ENCODE data around the gene AQR. TPM values are rescaled to one million over a fixed set of nuclear protein-coding genes. Genes with fewer than 3 reads are reported as not detected.
A peak's percentile ranks its signal among the peaks of the same experiment; 100 is the strongest.

The AQR gene
- total and polyA plus RNA-seq, 2 of the 8 experiments (the other 6 are each of a cell fraction or from before 2014, with no cell fraction given) = 34.5 to 57.6 TPM

DNA sequence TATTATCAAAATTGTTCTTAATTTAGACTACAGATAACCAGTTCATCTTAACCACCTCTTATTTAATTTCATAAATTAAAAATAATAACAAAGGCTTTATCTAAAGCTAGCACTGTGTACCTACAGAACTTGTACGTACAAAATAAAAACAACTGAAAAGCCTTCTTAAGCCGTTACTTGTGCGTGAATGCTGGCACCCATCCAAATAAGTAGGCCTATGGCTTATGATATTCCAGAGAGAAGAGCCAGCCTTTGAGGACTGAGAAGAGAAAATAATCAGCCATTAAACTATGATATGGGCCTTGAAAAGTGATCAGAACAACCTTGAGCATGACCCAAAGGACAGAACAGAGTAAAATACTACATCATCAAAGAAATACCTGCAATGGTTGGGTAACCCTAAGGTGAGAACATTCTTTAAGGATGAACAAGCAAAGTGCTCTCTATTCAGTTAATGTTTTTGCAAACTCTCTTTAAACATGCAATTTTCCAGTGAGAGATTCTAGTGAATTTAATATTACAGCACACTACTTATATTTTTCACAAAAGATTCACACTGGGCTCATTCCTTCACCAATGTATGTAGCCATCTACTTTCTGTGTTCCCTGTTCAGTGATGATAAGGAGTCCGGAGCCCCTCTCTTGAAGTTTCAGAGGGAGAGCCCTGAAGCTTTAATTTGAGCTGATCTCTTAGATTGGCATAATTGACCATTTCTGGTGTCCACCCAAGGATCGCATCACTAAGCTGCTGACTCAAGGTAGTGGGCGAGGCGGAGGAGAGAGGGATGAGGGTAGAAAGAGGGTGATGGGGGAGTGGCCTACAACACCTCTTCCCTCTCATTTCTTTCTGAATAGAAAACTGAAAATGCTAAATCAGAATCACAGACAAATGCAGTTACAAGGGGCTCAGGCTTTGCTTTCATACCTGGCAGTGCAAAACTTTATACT lies 166.5 kb downstream of the AQR start:
- H2BK20ac ChIP-seq (ENCODE audit: low read length) = no peak overlapping the region
- H2BK120ac ChIP-seq (replicated peaks; ENCODE audit: low read depth, low read length) = no peak overlapping the region
- 77% methylated on average over 7 of the region's 7 CpGs; no CpG with 5 or more reads in 1 of the 2 experiments for WGBS, 2 experiments (ENCODE audit: extremely low coverage in 1 of 2, insufficient coverage in 1 of 2, insufficient read length in 1 of 2, insufficient replicate concordance in 2 of 2, low coverage in 1 of 2, low lambda C conversion rate in 2 of 2, missing lambda C conversion rate in 1 of 2)
- H3K9ac ChIP-seq (replicated peaks in 1 of 4; ENCODE audit: extremely low read depth in 1 of 4, low read depth in 3 of 4, low read length in 3 of 4) = no peak overlapping the region
- H3K4me3 ChIP-seq (ENCODE audit: extremely low read depth in 1 of 4, insufficient read depth in 2 of 4, low read depth in 3 of 4, low read length in 4 of 4) = no peak overlapping the region
- no peak overlapping the region for H2BK12ac ChIP-seq (ENCODE audit: low read depth, low read length)
- no peaks in the 10 kb centered on the region for H3K9me3 ChIP-seq (ENCODE audit: insufficient read depth in 2 of 2, low read depth in 1 of 2, low read length in 1 of 2)
- peaks cover 0 to 7% (median 2%) of the 10 kb centered on the region in 4 experiments; a peak in 1 of 7 replicates for H3K4me1 ChIP-seq (replicated peaks in 1 of 4; ENCODE audit: control insufficient read depth in 3 of 4, insufficient read depth in 4 of 4, low read length in 3 of 4)
- no peaks in the 10 kb centered on the region for H3K27me3 ChIP-seq (replicated peaks in 1 of 4; ENCODE audit: control insufficient read depth in 3 of 4, extremely low read depth in 1 of 4, insufficient read depth in 3 of 4, low read length in 3 of 4)
- DNase-seq (ENCODE audit: low read depth in 1 of 2, low spot score in 2 of 2) (no peak), FAIRE-seq (no peak)
- no peak overlapping the region for H2BK5ac ChIP-seq (ENCODE audit: low read depth, low read length)
- TF ChIP-seq KDM1A (IDR thresholded peaks at IDR 0.05; ENCODE audit: borderline replicate concordance, low read length) (no peak), MAFK (IDR thresholded peaks at IDR 0.05; ENCODE audit: low read depth, low read length) (no peak), CBX5 (IDR thresholded peaks at IDR 0.05; ENCODE audit: low read depth, low read length) (no peak), SRF (IDR thresholded peaks at IDR 0.05; ENCODE audit: low read depth, low read length) (no peak)
- no peak overlapping the region for H4K91ac ChIP-seq (replicated peaks; ENCODE audit: insufficient read length, low read length)
- H3K4ac ChIP-seq (replicated peaks; ENCODE audit: insufficient read length, low read depth, low read length) = no peak overlapping the region
- ChIA-PET POLR2A (ENCODE audit: partially characterized antibody) (interaction anchor here (1.3 kb wide), 1 partner anchor 13 kb away, joined by 4 read pairs; no protein-coding TSS in a partner anchor), CTCF (ENCODE audit: partially characterized antibody) (interaction anchor here (1.4 to 2.0 kb wide), 2 partner anchors 10 to 11 kb away, joined by 4 to 8 read pairs; no protein-coding TSS in a partner anchor)
- no peak overlapping the region for H3K23ac ChIP-seq (ENCODE audit: insufficient read length)
- H3K79me2 ChIP-seq (ENCODE audit: control insufficient read depth in 1 of 2, insufficient read depth in 2 of 2, low read length in 2 of 2) = no peaks in the 10 kb centered on the region
- no peak overlapping the region for H3K14ac ChIP-seq (ENCODE audit: insufficient read length)
- H3K27ac ChIP-seq (ENCODE audit: low read depth, low read length) = no peak overlapping the region
- H4K8ac ChIP-seq (ENCODE audit: extremely low read depth, insufficient read depth, low read length) = no peak overlapping the region
- no peak overlapping the region for H4K5ac ChIP-seq (ENCODE audit: insufficient read length, low read depth, low read length)
- no peak overlapping the region for H2AK5ac ChIP-seq (ENCODE audit: low read depth, low read length)
- 0 out of 2 replicates have a peak overlapping the region, but pooled peaks have one; percentile 12 for H2AFZ ChIP-seq (ENCODE audit: low read length)
- H3K36me3 ChIP-seq (ENCODE audit: control insufficient read depth in 2 of 4, insufficient read depth in 4 of 4, low read length in 3 of 4) = no peaks in the 10 kb centered on the region
- H3K18ac ChIP-seq (ENCODE audit: extremely low read depth, low read length) = no peak overlapping the region
- no peaks in the 10 kb centered on the region for H4K20me1 ChIP-seq (replicated peaks in 1 of 2; ENCODE audit: control insufficient read depth in 1 of 2, insufficient read depth in 2 of 2, low read length in 2 of 2)
- no peaks in the 10 kb centered on the region for H3K79me1 ChIP-seq (ENCODE audit: low read depth, low read length)
- H3K23me2 ChIP-seq (ENCODE audit: low read depth, low read length) = no peaks in the 10 kb centered on the region
- H2BK15ac ChIP-seq (ENCODE audit: low read length) = 0 out of 2 replicates have a peak overlapping the region, but pooled peaks have one; percentile 16
- no peak overlapping the region for H3K56ac ChIP-seq (replicated peaks; ENCODE audit: insufficient read length, low read depth, low read length)
- no peak overlapping the region for H3K4me2 ChIP-seq (ENCODE audit: insufficient read depth in 1 of 2, low read depth in 2 of 2, low read length in 2 of 2)
